ENCODE data around the gene RABGAP1L. TPM values are rescaled to one million over a fixed set of nuclear protein-coding genes. Genes with fewer than 3 reads are reported as not detected.
"Not testable (repeated sequence)": the region's sequence is repeated elsewhere in the genome, so short reads cannot be mapped to it uniquely, and the experiment has no call there.

RABGAP1L gene
- total RNA-seq, 3 donors from 2014 or later: 46.1 to 74.7 (median 59.2) TPM

GRCh38 chr1:174710868-174711845 lies 551.8 kb downstream of the RABGAP1L start:
- peaks cover 2% of the 10 kb centered on the region for H3K9me3 ChIP-seq
- H3K4me1 ChIP-seq (ENCODE audit: low read depth): no peaks in the 10 kb centered on the region
- H3K36me3 ChIP-seq (ENCODE audit: low read depth): no peaks in the 10 kb centered on the region
- TF ChIP-seq, protein P1, sequence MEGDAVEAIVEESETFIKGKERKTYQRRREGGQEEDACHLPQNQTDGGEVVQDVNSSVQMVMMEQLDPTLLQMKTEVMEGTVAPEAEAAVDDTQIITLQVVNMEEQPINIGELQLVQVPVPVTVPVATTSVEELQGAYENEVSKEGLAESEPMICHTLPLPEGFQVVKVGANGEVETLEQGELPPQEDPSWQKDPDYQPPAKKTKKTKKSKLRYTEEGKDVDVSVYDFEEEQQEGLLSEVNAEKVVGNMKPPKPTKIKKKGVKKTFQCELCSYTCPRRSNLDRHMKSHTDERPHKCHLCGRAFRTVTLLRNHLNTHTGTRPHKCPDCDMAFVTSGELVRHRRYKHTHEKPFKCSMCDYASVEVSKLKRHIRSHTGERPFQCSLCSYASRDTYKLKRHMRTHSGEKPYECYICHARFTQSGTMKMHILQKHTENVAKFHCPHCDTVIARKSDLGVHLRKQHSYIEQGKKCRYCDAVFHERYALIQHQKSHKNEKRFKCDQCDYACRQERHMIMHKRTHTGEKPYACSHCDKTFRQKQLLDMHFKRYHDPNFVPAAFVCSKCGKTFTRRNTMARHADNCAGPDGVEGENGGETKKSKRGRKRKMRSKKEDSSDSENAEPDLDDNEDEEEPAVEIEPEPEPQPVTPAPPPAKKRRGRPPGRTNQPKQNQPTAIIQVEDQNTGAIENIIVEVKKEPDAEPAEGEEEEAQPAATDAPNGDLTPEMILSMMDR (IDR thresholded peaks at IDR 0.05): no peak
- intact Hi-C loops (cut with DNase I, micrococcal nuclease): no loop called here
- DNase-seq: no peak
- no peak for ATAC-seq
- no peak overlapping the region for H3K4me3 ChIP-seq

DNA sequence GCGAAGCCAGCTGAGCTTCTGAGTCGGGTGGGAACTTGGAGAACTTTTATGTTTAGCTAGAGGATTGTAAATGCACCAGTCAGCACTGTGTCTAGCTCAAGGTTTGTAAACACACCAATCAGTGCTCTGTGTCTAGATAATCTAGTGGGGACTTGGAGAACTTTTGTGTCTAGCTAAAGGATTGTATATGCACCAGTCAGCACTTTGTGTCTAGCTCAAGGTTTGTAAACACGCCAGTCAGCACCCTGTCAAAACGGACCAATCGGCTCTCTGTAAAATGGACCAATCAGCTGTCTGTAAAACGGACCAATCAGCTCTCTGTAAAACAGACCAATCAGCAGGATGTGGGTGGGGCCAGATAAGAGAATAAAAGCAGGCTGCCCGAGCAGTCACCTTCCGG lies 552.5 kb downstream of the RABGAP1L start:
- H3K4me1 ChIP-seq (ENCODE audit: low read depth); H3K9me3 ChIP-seq; H3K4me3 ChIP-seq; DNase-seq; intact Hi-C loops (cut with DNase I, micrococcal nuclease); ATAC-seq; H3K36me3 ChIP-seq (ENCODE audit: low read depth): not testable (repeated sequence)

GRCh38 chr1:174712541-174712940 lies 553.2 kb downstream of the RABGAP1L start:
- Histone ChIP-seq H3K9me3 (peaks cover 2% of the 10 kb centered on the region), H3K36me3 (ENCODE audit: low read depth) (no peaks in the 10 kb centered on the region), H3K4me3 (no peak overlapping the region), H3K4me1 (ENCODE audit: low read depth) (no peaks in the 10 kb centered on the region)
- DNase-seq: no peak
- TF ChIP-seq, protein P1 (IDR thresholded peaks at IDR 0.05): no peak
- no peak for ATAC-seq
- intact Hi-C loops (cut with DNase I, micrococcal nuclease): no loop called here

GRCh38 chr1:174713796-174714195 lies 554.5 kb downstream of the RABGAP1L start:
- H3K9me3 ChIP-seq: peaks cover 2% of the 10 kb centered on the region
- ATAC-seq: no peak
- no peak for DNase-seq
- intact Hi-C loops (cut with DNase I, micrococcal nuclease): no loop called here
- no peaks in the 10 kb centered on the region for H3K4me1 ChIP-seq (ENCODE audit: low read depth)
- TF ChIP-seq, protein P1 (IDR thresholded peaks at IDR 0.05): no peak
- no peaks in the 10 kb centered on the region for H3K36me3 ChIP-seq (ENCODE audit: low read depth)
- no peak overlapping the region for H3K4me3 ChIP-seq

DNA sequence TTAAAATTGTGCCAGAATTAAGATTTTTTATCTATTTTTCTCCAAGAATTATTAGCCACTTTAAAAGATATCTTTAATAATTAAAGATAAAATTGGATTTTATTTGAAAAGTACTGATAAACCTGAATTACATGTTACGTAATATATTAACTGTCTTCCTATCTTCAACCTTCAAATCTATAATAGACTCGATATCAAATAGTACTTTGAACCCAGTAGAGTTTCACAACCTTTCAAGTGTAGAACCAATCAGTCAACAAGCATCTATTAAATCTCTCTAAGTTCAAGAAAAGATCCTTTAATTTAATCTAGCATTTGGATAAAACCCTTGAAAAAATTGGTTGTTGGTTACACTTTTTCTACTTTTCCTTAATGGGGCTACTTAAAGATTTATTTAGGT lies 559.9 kb downstream of the RABGAP1L start:
- ATAC-seq (no peak), DNase-seq (no peak)
- Histone ChIP-seq H3K36me3 (ENCODE audit: low read depth) (no peaks in the 10 kb centered on the region), H3K9me3 (no peaks in the 10 kb centered on the region), H3K4me1 (ENCODE audit: low read depth) (no peaks in the 10 kb centered on the region), H3K4me3 (no peak overlapping the region)
- TF ChIP-seq, protein P1 (IDR thresholded peaks at IDR 0.05): no peak
- intact Hi-C loops (cut with DNase I, micrococcal nuclease): no loop called here

- ATAC-seq: no peak
Observed at GRCh38 chr1:174720618-174721017, 561.3 kb downstream of the RABGAP1L start.

More at GRCh38 chr1:174720618-174721017, 561.3 kb downstream of the RABGAP1L start:
- no peaks in the 10 kb centered on the region for H3K9me3 ChIP-seq
- no peak overlapping the region for H3K4me3 ChIP-seq
- H3K4me1 ChIP-seq (ENCODE audit: low read depth): no peaks in the 10 kb centered on the region
- TF ChIP-seq, protein P1 (IDR thresholded peaks at IDR 0.05): no peak
- DNase-seq: no peak
- intact Hi-C loops (cut with DNase I, micrococcal nuclease): no loop called here
- H3K36me3 ChIP-seq (ENCODE audit: low read depth): no peaks in the 10 kb centered on the region

Measured in mucosa of descending colon (tissue), 3 donors.